Central memory CD8-positive, alpha-beta T cell (primary cell): ENCODE data around the gene SERTAD2.

ENCODE experiments used
- ATAC-seq: fragments of 150-1000 bp; cut with Tn5 transposase; replicated peaks from 2 replicates; pipeline ENCODE4 v1.10.0; 2022; ENCODE audit warnings: mild to moderate bottlenecking, moderate FRiP score, moderate number of reproducible peaks; ENCODE audit not compliant: poor library complexity, severe bottlenecking; ENCODE audit errors: extremely low read depth
- DNase-seq, 2 donors: peaks; one replicate each; pipeline ENCODE4 v3.0.0; 2021; ENCODE audit warnings: low spot score in 2 of 2
- H3K27ac Mint-ChIP-seq: one replicate; pipeline ENCODE4 v1.8.0; 2022; ENCODE audit warnings: low read depth, mild to moderate bottlenecking, moderate library complexity, mixed read lengths
- H3K27me3 Mint-ChIP-seq: one replicate; pipeline ENCODE4 v1.8.0; 2022; ENCODE audit warnings: mixed read lengths
- H3K36me3 Mint-ChIP-seq: one replicate; pipeline ENCODE4 v1.8.0; 2022; ENCODE audit warnings: mild to moderate bottlenecking, moderate library complexity, mixed read lengths; ENCODE audit not compliant: insufficient read depth
- H3K4me1 Mint-ChIP-seq: one replicate; pipeline ENCODE4 v1.8.0; 2022; ENCODE audit warnings: mixed read lengths
- H3K4me3 Mint-ChIP-seq: one replicate; pipeline ENCODE4 v1.8.0; 2022; ENCODE audit warnings: mild to moderate bottlenecking, moderate library complexity, mixed read lengths
- H3K9me3 Mint-ChIP-seq: one replicate; pipeline ENCODE4 v1.8.0; 2022; ENCODE audit warnings: mixed read lengths

SERTAD2 gene

DNA sequence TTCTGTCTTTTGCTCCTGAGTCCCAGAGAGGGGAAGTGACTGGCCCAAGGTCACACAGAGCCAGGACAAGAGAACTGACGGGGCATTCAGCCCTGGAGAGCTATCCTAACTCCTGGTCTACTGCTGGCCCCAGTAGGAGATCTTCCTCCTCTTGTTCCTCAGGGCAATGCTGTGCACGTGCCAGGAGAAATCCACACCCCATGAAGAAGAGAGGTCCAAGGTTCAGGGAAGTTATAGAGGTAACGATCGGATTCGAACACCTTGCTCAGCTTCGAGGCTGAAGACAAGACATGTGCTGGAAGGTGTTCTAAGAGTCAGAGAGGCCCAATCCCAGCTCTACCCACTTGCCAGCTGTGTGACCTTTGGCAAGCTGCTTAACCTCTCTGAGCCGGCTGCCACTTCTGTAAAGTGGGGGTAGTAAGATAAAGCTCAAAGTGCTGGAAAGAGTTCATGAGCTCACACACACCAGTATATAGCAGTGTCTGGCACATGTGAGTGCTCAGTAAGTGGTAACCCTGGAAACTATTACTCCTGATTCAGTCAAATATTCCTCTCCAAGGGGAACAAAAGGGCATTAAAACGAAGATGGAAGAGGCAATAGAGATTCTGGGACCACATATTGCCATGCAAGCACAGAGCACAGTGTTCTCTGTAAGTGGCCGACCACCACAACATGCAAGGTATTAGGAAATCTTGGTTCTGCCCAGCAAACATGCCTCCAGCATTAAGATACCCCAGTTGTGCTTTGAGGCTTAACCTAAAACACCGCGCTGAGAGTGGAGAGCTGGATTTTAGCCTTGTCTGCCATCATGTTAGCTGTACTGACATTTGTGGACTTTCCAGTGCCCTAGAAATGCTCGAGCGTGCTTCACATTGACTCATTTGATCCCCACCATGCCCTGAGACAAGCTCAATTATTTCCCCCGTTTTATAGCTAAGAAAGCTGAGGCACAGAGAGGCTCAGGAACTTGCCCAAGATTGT lies 25.6 kb downstream of the SERTAD2 start:
- Mint-ChIP-seq H3K27me3 (no peaks in the 10 kb centered on the region), H3K4me1 (no peaks in the 10 kb centered on the region), H3K4me3 (no peak overlapping the region), H3K9me3 (no peaks in the 10 kb centered on the region), H3K36me3 (peaks cover 6% of the 10 kb centered on the region), H3K27ac (no peak overlapping the region)
- DNase-seq (no peak), ATAC-seq (no peak)

DNA sequence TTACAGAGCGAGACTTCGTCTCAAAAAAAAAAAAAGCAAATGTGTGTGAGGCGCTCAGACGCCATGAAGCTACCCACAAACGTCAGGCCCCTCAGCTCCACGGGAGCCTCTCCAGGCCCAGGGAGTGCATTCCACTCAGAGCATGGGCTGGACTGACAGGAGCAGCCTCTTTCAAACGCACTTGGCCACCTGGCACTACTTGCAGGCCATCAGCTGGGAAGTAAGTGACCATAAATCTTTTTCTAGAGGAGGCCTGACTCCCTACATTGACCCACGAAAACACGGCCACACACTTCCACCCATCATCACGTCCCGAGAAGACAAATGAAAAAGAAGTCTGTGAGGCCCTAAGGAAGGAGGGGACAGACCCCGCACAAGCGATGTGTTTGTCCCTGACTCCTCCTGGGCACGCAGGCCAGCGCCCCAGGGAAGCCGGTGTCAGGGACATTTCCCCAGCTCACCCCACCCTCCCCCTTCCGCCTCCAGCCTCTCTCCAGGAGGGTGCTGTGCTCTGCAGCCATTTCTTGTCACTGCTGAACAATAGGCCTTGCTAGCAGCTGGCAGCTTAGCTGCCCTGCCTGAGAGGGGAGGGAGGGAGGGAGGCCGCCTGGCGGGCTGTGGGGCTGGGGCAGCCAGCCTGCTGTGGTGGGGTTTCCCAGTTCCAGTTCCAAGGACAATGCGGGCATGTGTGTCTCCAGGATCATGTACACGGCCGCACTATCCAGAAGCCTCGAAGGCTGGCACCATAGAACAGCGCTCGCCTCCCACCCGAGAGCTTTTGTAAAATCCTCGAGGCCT lies 26.6 kb downstream of the SERTAD2 start:
- no peak for ATAC-seq
- Mint-ChIP-seq H3K9me3 (no peaks in the 10 kb centered on the region), H3K27me3 (no peaks in the 10 kb centered on the region), H3K4me3 (no peak overlapping the region), H3K4me1 (no peaks in the 10 kb centered on the region), H3K27ac (no peak overlapping the region), H3K36me3 (peaks cover 5% of the 10 kb centered on the region)
- DNase-seq: no peak

DNA sequence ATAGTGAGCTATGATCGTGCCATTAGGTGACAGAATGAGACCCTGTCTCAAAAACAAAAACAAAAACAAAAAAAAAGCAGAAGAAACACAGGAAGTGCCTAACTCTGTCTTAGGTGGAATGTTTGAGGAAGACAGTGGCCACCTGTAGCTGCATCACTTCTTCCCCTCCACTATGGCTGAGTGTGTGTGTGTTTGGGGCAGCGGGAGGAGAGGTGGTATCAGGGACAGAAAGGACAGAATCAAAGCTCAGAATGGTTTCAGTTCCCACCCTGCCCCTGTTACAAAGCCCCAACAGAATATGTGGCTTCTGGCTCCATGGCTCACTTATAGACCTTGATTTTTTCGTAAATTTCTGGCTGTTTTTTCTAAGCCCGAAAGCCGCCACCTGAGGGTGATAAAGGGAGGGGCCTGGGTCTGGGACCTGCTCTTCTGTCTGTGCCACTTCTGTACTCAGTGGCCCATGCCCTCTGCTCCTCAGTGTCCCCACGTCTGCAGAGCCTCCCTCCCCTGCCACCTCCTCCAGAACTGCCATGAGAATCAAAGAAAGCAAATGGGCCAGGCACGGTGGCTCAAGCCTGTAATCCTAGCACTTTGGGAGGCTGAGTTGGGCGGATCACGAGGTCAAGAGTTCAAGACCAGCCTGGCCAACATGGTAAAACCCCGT lies 27.4 kb downstream of the SERTAD2 start:
- Mint-ChIP-seq H3K27ac (no peak overlapping the region), H3K27me3 (no peaks in the 10 kb centered on the region), H3K36me3 (peaks cover 5% of the 10 kb centered on the region), H3K4me3 (no peak overlapping the region), H3K4me1 (no peaks in the 10 kb centered on the region), H3K9me3 (no peaks in the 10 kb centered on the region)
- DNase-seq: no peak
- ATAC-seq: no peak

DNA sequence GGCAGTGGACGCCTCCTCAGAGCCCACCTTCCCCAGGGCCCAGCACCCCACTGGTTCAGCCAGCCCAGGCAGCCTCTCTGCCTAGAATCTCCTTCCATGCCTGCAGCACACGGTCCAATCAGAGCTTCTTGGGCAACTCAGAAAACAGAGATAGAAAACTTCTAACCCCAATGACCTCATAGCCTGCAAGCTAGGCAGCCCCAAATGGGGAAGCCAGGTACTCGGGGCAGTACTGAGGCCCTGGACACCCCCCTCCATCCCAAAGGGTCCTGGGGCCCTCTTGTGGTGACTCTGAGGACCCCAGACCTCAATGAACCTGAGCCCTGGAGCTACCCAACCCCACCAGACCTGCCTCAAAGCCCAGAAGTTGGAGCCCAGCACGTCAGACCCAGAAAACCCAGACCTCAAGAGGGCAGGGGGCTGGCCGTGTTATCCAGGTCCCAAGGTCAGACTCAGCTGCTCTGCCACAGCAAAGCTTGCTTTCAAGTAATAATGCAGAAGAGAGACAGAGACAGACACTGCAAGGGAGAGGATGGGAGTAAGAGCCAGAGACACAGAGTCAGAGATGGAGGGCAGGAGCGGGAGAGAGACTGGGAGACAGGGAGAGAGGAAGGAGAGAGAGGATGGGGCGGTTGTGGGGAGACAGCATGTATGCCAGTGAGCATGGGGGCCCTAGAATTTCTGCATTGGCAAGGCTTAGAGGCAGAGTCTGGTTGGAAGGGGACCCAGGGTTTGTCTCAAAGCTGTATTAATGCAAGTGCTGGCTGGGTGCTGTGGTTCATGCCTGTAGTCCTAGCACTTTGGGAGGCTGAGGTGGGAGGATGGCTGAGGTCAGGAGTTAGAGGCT lies 28.2 kb downstream of the SERTAD2 start:
- H3K27ac Mint-ChIP-seq: no peak overlapping the region
- no peaks in the 10 kb centered on the region for H3K4me1 Mint-ChIP-seq
- no peak overlapping the region for H3K4me3 Mint-ChIP-seq
- no peaks in the 10 kb centered on the region for H3K27me3 Mint-ChIP-seq
- H3K9me3 Mint-ChIP-seq: no peaks in the 10 kb centered on the region
- DNase-seq (no peak), ATAC-seq (no peak)
- peaks cover 5% of the 10 kb centered on the region for H3K36me3 Mint-ChIP-seq

DNA sequence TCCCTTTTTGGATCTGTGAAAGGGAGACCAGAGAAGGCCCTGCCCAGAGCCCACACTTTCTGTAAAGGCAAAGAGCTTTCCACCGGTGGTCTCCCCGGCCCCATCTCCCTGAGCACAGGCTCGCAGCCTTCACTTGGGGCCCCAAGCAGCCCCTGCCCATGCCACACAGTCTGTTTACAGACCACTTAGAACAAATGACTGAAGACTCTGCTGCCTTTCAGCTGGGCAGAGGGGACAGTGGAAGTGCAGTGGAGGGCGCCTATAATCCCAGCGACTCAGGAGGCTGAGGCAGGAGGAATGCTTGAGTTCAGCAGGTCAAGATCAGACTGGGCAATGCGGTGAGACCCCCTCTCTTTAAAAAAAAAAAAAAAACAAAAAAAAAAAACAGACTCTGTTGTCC lies 28.9 kb downstream of the SERTAD2 start:
- Mint-ChIP-seq H3K27me3 (no peaks in the 10 kb centered on the region), H3K36me3 (peaks cover 3% of the 10 kb centered on the region), H3K27ac (no peak overlapping the region), H3K4me1 (no peaks in the 10 kb centered on the region), H3K9me3 (no peaks in the 10 kb centered on the region), H3K4me3 (no peak overlapping the region)
- DNase-seq: no peak
- ATAC-seq: no peak

DNA sequence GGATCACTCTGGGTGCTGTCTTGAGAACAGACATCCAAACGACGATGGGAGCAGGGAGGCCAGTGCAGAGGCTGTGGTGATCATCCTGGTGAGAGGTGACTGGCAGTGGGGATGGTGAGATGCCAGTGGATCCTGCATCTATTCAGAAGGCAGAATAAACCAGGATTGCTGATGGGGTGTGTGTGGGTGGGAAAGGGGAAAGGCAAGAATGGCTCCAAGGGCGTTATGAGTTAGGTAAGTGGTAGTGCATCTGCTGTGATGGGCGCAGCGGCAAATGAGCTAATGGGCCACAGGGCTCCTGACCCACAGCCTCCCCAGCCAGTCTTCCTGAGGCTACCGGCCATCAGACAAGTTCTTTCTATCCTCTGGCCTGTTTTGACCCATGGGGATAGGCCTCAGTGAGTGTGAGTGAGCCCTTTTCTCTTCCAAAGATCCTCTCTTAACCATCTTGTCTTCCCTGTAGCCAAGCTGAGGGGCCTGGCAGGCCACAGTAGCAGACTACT lies 29.6 kb downstream of the SERTAD2 start:
- no peak overlapping the region for H3K4me3 Mint-ChIP-seq
- DNase-seq: no peak
- peaks cover 3% of the 10 kb centered on the region for H3K36me3 Mint-ChIP-seq
- H3K4me1 Mint-ChIP-seq: no peaks in the 10 kb centered on the region
- no peaks in the 10 kb centered on the region for H3K27me3 Mint-ChIP-seq
- ATAC-seq: no peak
- no peak overlapping the region for H3K27ac Mint-ChIP-seq
- H3K9me3 Mint-ChIP-seq: no peaks in the 10 kb centered on the region

DNA sequence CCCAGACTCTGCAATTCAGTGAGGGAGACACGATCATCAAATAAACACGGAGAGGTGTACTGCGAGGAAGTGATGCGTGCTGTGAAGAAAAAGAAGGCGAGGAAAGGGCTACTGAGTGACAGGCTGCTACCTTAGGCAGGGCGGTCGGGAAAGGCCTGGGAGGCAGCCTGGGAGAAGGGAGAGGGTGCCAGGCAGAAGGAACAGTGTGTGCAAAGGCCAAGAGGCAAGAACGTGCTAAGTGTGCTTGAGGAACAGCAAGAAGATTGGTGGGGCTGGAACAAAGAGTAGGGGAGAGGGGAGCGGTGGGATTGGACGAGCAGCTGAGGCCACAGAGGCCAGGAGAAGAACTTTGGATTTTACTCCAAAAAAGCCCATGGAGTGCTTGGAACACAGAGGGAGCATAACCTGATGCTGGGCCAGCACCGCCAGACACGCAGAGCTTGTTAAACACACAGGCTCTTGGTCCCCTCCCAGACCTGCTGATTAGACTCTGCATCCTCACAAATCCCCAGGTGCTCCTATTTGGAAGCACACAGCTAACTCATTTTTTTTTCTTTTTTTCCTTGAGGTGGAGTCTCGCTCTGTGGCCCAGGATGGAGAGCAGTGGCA lies 30.4 kb downstream of the SERTAD2 start:
- H3K4me3 Mint-ChIP-seq: no peak overlapping the region
- no peak for DNase-seq
- no peaks in the 10 kb centered on the region for H3K4me1 Mint-ChIP-seq
- no peaks in the 10 kb centered on the region for H3K27me3 Mint-ChIP-seq
- ATAC-seq: no peak
- no peaks in the 10 kb centered on the region for H3K9me3 Mint-ChIP-seq
- no peak overlapping the region for H3K27ac Mint-ChIP-seq
- peaks cover 3% of the 10 kb centered on the region for H3K36me3 Mint-ChIP-seq

DNA sequence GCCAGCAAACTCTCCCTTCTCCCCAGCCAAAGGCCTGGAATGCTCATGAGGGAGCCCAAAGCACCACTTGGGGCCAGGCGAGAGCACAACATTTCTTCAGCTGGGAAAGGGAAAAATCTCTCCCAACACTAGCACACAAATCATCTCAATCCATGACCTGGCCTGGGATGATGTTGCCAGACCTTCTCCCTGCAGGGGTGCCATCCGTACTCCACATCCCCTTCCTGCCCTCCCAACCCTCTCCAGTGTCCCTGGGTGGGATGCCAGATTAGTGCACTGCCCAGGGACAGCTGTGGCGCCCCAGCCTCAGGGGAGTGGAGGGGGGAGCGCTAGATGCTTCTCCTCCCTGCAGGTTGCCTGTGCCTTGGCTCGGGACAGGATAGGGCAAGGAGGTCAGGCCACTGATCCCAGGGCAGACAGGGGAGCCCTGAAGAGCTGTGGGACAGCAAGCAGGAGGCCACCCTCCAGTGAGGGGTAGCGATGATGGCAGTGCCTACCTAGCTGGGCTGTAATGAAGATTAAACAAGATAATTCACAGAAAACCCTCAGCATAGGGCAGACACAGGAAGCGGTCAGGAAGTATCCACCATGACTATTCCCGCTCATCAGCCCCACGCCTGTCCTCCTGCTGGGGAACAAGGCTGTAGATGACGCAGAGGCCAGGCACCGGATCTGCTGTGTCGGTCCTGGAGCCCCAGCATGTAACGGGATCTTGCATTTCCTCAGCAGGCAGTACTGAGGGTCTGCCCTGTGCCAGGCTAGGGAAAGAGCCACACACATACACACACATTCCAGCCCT lies 31.1 kb downstream of the SERTAD2 start:
- ATAC-seq (no peak), DNase-seq (no peak)
- Mint-ChIP-seq H3K36me3 (peaks cover 3% of the 10 kb centered on the region), H3K27ac (no peak overlapping the region), H3K9me3 (no peaks in the 10 kb centered on the region), H3K27me3 (no peaks in the 10 kb centered on the region), H3K4me1 (no peaks in the 10 kb centered on the region), H3K4me3 (no peak overlapping the region)

DNA sequence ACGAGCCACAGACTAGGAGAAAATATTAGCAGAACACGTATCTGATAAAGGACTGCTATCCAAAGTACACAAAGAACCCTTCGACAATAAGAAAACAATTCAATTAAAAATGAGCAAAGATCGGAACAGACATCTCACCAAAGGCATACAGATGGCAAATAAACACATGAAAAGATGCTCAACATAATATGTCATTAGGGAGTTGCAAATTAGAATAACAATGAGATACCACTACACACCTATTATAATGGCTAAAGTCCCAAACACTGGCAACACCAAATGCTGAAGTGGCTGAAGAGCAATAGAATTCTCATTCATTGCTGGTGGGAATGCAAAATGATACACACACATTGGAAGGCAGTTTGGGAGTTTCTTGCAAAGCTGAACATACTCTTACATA lies 33.1 kb downstream of the SERTAD2 start:
- Mint-ChIP-seq H3K4me1 (no peaks in the 10 kb centered on the region), H3K4me3 (no peak overlapping the region), H3K36me3 (peaks cover 3% of the 10 kb centered on the region), H3K27ac (no peak overlapping the region), H3K9me3 (no peaks in the 10 kb centered on the region), H3K27me3 (no peaks in the 10 kb centered on the region)
- DNase-seq: no peak
- ATAC-seq: no peak

DNA sequence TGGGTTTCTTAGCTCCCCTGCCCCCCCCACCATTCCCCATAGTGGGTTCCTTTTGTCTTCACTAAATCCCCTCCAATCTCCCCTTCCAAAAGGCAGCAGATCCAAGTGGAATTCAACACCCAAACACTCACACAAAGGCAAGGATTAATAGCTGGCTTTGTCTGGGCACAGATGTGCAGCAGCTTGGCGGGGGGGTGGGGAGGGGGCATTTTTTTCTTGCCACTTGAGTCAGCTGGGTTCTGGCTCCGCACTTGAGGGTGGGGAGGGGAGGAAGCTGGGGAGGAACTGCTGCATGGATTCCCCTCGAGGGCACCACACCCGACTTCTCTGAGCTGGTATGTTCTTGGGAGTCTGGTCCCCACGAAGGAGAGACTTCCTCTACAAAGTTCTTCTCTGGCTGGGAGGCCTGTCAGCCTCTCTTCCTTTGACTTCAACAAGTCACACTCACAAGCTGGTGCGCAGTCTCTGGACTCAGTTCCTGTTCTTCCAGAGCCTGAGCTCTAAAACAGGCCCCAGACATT lies 36.0 kb downstream of the SERTAD2 start:
- no peak for ATAC-seq
- H3K4me3 Mint-ChIP-seq: no peak overlapping the region
- DNase-seq: no peak
- no peaks in the 10 kb centered on the region for H3K9me3 Mint-ChIP-seq
- no peaks in the 10 kb centered on the region for H3K36me3 Mint-ChIP-seq
- H3K4me1 Mint-ChIP-seq: no peaks in the 10 kb centered on the region
- H3K27me3 Mint-ChIP-seq: no peaks in the 10 kb centered on the region
- H3K27ac Mint-ChIP-seq: no peak overlapping the region
